Activated CD4-positive, alpha-beta T cell treated with anti-CD3 and anti-CD28 coated beads for 1 hour (primary cell): ENCODE measurements around the gene KCNA1.

Experiments used
- DNase-seq: peaks from one replicate; pipeline ENCODE4 v3.0.0-alpha.2; 2020

KCNA1 gene

GRCh38 chr12:4911316-4911994 lies 1.8 kb downstream of the KCNA1 start:
- DNase-seq, result no peak

DNA sequence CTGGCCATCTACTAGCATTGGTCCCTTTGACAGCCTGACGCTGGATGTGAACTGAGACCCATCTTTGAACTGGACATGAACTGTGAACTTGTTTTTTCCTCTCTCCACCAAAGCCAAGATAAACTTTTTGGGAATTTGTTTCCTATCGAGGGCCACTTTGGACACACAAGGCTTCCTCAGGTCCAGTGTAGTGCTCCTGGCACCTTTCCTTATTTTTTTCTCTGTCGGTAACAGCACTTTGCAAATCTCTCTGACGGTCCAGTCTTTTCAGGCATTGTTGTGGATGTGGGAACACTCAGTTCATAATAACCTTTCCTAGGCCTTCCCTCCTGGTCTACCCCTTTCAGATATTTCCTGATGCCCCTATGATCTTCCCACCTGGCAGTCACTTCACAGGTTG lies 5.0 kb downstream of the KCNA1 start:
- no peak for DNase-seq

GRCh38 chr12:4915752-4916151 lies 6.0 kb downstream of the KCNA1 start:
- DNase-seq, result no peak

DNA sequence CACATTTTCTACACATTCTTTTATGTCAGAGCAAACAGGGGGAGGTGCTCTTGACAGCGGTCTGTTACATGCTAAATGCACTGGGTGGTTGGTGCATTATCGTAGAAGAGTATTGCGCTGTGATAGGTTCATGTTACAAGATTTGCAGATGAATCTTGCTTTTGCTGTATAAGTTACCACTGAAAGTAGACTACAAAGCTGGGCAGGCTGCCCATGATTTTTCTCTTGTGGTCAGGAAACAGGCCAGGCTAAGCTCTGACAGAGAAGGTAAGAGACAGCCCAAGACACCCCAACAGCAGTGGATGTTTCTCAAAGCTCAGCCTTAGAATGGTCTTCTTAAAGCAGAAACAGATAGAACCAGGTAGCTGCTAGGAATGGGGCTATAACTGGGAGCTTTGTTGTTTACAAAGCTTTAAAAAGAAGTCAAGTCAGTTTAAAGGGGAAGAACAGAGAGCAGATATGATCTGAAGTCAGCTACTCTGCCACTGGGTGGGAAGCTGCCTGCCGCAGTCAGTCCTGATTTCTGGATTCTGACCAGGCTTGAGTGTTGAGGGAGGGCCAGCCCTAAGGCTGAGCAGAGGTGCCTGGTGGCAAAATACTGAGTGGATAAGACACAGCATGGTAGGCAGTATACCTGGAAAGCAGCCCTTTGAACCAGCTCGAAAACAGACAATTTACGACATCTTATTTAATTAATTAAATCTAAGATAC lies 9.4 kb downstream of the KCNA1 start:
- DNase-seq, result no peak

- no peak for DNase-seq
Observed at GRCh38 chr12:4932576-4932975, 22.9 kb downstream of the KCNA1 start.

GRCh38 chr12:4933411-4933810 lies 23.7 kb downstream of the KCNA1 start:
- no peak for DNase-seq

- no peak for DNase-seq
Observed at GRCh38 chr12:4934407-4935035, 24.8 kb downstream of the KCNA1 start.

DNA sequence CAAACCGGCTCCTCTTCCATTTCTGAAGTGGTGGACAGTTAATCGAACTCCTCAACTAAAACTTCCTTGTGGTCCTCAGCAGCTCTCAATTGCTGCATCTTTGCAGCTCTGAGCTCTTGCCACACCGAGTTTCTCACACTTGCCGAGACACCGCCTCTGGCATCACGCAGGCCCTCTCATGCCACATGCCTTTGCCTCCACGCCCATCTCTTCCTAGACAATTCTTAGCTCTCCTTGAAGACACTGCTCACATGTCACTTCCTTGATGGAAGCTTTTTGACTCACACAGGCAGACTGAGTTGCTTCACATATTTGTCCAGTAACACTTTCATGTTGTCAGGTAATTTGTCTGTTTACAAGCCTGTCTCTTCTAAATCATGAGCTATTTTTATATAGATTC lies 29.2 kb downstream of the KCNA1 start:
- DNase-seq, result no peak

DNA sequence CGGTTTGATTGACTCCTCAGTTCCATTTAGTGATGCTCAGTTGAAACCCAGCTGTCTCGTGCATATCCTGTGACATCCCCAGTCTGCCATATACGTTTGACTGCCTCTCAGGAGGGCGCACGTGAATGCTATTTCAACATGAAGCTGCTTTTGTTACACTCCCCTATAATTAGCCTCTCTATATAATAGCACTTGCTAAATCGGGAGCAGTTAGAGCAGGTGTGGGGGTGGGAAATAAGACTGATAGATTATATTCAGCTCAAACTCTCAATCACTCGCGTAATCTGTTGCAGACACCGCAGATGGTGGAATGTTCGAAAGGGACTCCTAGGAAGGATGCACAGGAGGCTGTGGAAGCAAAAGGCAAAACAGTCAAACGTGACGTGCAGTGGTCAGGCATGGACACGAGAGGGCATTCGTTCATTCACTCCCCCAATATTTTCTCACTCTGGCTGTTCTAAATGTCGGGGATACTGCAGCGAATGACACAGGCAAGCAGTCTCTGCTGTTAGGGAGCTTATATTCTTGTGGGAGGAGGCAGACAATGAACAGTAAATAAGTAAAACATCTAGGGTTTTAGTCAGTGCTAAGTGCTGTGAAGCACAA lies 29.8 kb downstream of the KCNA1 start:
- DNase-seq, result no peak

DNA sequence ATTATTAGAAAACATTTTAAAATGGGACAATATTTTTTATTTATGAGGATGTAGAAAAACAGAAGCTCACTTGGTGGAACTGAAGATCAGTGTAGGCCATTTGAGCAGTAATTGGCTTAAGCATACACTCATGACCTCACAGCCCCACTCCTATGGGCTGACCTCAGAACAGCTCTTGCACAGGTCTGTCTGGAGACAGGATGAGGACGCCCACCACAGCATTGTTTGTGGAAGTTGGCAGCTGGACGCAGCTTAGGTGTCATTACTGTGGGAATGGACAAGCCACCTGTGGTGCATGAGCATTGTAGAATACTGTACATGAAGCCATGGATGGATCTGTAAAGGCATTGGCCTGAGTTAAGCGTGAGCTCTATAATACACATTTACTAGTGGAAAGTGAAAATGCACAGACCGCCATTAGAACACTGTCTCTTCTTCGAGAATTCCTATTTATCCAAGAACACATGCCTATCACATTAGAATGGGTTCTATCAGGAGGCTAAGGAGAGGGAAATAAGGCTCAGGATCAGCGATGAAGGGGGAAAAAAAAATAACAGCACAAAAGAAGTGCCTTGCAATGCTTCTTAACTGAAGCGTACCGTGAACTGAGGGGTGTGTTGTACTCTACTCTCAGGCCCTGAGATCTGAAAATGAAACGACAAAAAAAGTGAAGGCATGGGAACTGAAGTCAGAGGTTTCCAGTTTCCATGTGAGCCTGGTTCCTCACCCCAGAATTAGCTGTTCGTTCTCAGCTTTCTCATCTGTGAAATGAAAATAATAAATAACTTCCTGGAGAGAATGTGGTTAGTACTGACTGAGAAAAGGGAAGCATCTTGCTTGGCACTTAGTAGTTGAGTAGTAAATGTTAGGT lies 33.6 kb downstream of the KCNA1 start:
- DNase-seq, result no peak

DNA sequence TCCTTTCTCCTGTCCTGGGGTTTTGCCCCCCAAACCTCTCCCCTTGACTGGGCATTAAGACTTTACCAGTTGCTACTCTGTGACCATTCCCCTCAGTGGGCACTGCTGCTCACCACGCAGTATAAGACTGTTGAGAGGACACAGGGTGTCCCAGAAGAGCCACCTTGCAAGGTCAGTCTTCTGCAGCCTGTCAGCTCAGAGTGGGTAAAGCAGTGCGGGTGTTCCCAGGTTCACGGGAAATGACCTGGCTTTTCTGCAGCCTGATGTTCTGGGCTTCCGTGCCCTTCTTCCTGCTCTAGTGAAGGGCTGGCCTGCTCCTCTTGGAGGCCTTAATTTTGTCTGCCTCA lies 34.2 kb downstream of the KCNA1 start:
- no peak for DNase-seq

GRCh38 chr12:4947253-4947652 lies 37.5 kb downstream of the KCNA1 start:
- no peak for DNase-seq

DNA sequence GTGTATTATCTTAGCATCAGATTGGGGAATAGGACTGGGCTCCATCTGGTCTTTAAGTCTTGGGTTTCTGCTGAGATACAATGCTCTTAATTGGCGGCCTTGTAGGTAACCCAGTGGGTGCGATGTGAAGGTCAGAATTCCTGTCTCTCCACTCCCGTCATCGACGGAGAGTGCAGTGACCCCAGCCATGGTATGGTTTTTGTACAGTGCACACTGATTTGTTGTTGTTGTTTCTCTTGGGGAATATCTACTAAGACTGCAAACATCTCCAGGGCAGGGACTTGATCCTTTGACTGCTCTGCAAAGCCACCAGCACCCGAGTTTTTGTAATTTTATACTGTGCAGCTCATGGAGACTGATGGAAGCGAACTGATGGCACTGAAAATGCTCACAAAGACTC lies 41.4 kb downstream of the KCNA1 start:
- no peak for DNase-seq

DNA sequence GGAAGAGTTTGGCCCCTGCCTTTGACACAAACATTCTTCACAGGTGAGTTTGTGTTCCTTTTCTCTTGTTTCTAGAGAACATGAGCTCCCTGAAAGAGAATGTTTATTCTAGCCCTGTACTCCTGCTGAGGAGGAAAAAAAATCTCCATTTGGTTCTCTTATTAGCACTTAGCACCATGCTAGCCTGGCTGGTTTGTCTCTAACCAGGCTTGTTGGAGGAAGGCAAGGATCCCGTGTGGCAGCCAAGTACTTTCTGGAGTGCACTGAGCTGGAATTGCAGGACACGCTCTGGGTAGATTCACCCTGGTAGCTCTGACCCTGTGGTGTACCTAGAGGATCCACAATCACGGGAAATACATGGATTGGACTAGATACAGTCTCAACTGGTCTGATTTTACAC lies 41.9 kb downstream of the KCNA1 start:
- no peak for DNase-seq

DNA sequence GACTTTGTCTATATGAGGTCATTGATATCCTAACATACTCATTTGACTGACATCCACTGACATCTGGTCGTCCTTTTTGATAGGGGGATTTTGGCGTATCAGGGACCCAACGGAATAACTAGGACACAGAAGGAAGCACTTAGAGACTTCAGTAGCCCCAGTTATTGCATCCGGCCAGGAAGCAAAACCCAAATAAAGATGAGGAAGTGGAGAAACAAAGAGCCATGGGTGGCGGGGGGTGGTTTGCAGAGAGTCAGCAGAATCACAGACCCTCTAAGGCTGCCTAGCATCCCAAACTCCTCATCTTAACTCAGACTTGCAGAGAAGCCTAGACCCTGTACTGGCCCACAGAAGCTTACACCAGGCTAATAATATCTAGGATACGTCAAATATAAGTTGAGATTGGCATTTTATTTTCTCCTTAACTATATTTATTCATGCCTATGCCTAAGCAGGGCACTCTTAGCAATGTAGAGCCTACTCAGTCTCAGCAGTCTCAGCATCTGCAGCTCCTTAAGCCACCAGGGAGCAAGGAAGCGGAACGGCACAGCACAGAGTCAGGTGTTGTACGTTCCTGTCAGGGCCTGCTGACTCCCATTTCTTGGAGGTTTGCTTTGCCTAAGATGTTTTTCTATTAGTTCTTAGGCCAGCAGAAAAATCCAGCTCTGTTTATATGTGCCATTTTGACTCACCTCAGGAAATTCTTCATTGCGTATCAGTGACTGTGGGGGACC lies 45.1 kb downstream of the KCNA1 start:
- no peak for DNase-seq

DNA sequence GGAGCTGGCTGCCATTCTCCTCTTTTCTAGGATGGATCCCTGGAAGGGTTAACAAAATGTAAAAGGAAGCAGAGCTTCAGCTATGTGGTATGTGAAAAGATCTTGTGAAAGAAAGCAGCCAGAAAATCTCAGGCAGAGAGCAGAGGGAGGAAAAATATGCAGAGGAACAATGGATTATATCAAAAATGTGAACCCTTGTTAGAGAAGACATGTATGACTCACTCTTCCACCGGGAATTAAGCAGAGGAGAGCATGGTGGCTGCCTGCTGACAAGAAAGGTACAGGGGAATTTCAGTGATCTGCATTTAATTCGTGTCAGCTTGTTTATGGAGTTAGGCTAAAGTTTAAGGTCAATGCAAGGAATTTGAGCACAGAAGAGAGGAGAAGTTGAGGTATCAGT lies 46.3 kb downstream of the KCNA1 start:
- DNase-seq, result no peak

DNA sequence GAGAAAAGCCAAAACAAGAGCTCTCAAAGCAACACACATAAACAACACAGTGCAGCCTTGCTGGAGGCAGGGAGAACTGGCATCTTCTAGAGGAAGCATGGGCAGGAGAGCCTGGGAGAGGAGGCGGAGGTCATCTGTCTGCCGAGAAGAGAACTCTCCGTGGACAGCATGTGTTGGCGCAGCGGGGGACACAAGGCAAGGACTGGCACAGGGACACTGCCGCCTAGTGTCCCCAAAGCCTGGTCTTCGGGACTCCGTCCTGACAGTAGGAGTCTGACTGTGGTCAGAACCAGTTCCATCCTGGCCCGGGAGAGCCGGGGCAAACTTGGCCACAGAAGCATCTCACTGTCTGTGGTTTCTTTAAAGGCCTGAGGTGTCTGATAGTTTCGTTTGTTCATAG lies 47.3 kb downstream of the KCNA1 start:
- no peak for DNase-seq

DNA sequence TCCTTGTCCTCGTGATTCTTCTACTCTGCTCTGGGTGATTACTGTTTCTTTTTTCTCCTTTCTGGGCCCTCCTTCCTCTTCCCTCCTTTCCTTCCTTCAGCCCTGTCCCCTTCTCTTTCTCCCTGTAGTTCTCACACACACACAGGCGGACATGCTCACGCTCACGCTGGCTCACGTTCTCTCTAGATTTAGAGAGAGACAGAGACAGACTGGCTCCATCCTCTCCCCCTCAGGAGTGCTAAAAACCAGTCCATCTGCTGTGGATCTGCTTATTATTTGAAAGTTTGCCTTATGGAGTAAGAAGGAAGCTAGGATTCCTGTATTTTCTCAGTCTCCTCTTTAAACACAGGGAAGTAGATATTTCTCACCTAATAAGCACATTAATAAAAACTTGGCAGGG lies 48.1 kb downstream of the KCNA1 start:
- DNase-seq, result no peak

DNA sequence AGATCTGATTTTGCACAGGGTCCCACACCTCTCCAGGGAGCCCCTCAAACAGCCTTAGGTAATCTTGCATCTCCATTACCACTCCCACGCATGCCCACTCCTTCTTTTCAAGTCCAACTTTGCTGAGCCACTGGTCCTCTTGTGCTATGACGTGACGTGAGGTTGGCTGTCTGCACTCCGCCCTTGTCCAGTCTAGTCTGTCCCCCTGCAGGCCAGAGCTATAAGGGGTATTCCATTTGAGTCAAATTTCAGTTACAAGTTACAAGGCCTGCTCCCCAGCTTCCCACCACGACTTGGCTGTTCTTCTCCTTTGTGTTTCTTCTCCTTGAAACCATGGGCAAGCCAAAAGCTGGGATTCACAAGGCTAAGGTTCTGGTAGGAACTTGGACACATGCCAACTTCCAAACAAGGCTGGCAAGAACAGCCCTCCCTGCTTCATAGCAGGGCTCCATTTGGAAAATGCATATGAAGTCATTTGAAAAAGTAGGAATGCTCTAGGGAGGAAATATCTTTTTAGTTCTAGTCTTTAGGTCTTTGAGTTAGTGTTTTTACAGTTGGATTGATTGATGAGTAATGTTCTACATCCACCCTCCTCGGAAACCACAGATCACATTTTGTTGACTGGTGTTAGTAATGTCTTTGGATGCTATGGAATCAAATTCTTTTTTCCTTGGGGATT lies 49.1 kb downstream of the KCNA1 start:
- DNase-seq, result no peak

- DNase-seq, result no peak
Observed at GRCh38 chr12:4959381-4959780, 49.7 kb downstream of the KCNA1 start.

GRCh38 chr12:4960030-4960429 lies 50.3 kb downstream of the KCNA1 start:
- no peak for DNase-seq

- DNase-seq, result no peak
Observed at GRCh38 chr12:4960547-4960946, 50.8 kb downstream of the KCNA1 start.
